ENCODE measurements around the gene FMN2.

The FMN2 gene

GRCh38 chr1:240164742-240165141, 73.1 kb downstream of the FMN2 start:
- no peak overlapping the region for H2BK120ac ChIP-seq (ENCODE audit: low read depth, low read length)
- H3K56ac ChIP-seq (ENCODE audit: low read length): no peak overlapping the region

GRCh38 chr1:240169188-240169587, 77.5 kb downstream of the FMN2 start:
- no peak overlapping the region for H2BK120ac ChIP-seq (ENCODE audit: low read depth, low read length)

More at GRCh38 chr1:240164742-240165141, 73.1 kb downstream of the FMN2 start:
- H3K18ac ChIP-seq (ENCODE audit: low read length): no peak overlapping the region
- no peaks in the 10 kb centered on the region for H3K27me3 ChIP-seq (ENCODE audit: insufficient read depth, low read length, poor library complexity)
- no peak for DNase-seq
- no peak overlapping the region for H3K27ac ChIP-seq (ENCODE audit: low read depth, low read length)
- H3K79me1 ChIP-seq (ENCODE audit: low read length): no peaks in the 10 kb centered on the region
- no peak overlapping the region for H3K4me3 ChIP-seq (ENCODE audit: low read length)
- H2BK15ac ChIP-seq (replicated peaks; ENCODE audit: low read depth): no peak overlapping the region
- H3K23ac ChIP-seq (ENCODE audit: low read length): no peak overlapping the region
- H2BK5ac ChIP-seq (ENCODE audit: low read length): no peak overlapping the region
- H3K4me2 ChIP-seq (ENCODE audit: low read length): no peak overlapping the region
- no peaks in the 10 kb centered on the region for H3K36me3 ChIP-seq (ENCODE audit: control insufficient read depth, insufficient read depth, low read length)
- no peak overlapping the region for H4K8ac ChIP-seq (ENCODE audit: low read depth, low read length)
- H2AK5ac ChIP-seq (ENCODE audit: low read length): no peak overlapping the region
- H3K4me1 ChIP-seq (ENCODE audit: control insufficient read depth, low read depth, low read length): no peaks in the 10 kb centered on the region
- H3K79me2 ChIP-seq (ENCODE audit: control insufficient read depth, insufficient read depth, low read length): no peaks in the 10 kb centered on the region
- H3K9ac ChIP-seq (ENCODE audit: low read length): no peak overlapping the region
- H4K5ac ChIP-seq (ENCODE audit: low read length): no peak overlapping the region
- H3K4ac ChIP-seq (ENCODE audit: low read depth, low read length): no peak overlapping the region

GRCh38 chr1:240170266-240170665, 78.6 kb downstream of the FMN2 start:
- Histone ChIP-seq H4K8ac (ENCODE audit: low read depth, low read length) (no peak overlapping the region), H2BK15ac (replicated peaks; ENCODE audit: low read depth) (no peak overlapping the region), H3K36me3 (ENCODE audit: control insufficient read depth, insufficient read depth, low read length) (no peaks in the 10 kb centered on the region), H3K23ac (ENCODE audit: low read length) (no peak overlapping the region), H2BK120ac (ENCODE audit: low read depth, low read length) (no peak overlapping the region), H3K4ac (ENCODE audit: low read depth, low read length) (no peak overlapping the region), H3K4me1 (ENCODE audit: control insufficient read depth, low read depth, low read length) (no peaks in the 10 kb centered on the region), H3K4me3 (ENCODE audit: low read length) (no peak overlapping the region), H3K27me3 (ENCODE audit: insufficient read depth, low read length, poor library complexity) (no peaks in the 10 kb centered on the region), H2BK5ac (ENCODE audit: low read length) (no peak overlapping the region), H3K79me1 (ENCODE audit: low read length) (no peaks in the 10 kb centered on the region), H2AK5ac (ENCODE audit: low read length) (no peak overlapping the region), H3K9ac (ENCODE audit: low read length) (no peak overlapping the region), H3K27ac (ENCODE audit: low read depth, low read length) (no peak overlapping the region), H3K56ac (ENCODE audit: low read length) (no peak overlapping the region), H3K79me2 (ENCODE audit: control insufficient read depth, insufficient read depth, low read length) (no peaks in the 10 kb centered on the region), H4K5ac (ENCODE audit: low read length) (no peak overlapping the region), H3K4me2 (ENCODE audit: low read length) (no peak overlapping the region), H3K18ac (ENCODE audit: low read length) (no peak overlapping the region)
- no CpG with 5 or more reads among the region's 2 CpGs for WGBS (ENCODE audit: extremely low coverage, insufficient coverage, low lambda C conversion rate)
- no peak for DNase-seq

More at GRCh38 chr1:240169188-240169587, 77.5 kb downstream of the FMN2 start:
- H2BK15ac ChIP-seq (replicated peaks; ENCODE audit: low read depth): no peak overlapping the region
- no peaks in the 10 kb centered on the region for H3K79me1 ChIP-seq (ENCODE audit: low read length)
- H2AK5ac ChIP-seq (ENCODE audit: low read length): no peak overlapping the region
- DNase-seq: peak; percentile 33
- H4K5ac ChIP-seq (ENCODE audit: low read length): no peak overlapping the region
- H3K36me3 ChIP-seq (ENCODE audit: control insufficient read depth, insufficient read depth, low read length): no peaks in the 10 kb centered on the region
- no peaks in the 10 kb centered on the region for H3K4me1 ChIP-seq (ENCODE audit: control insufficient read depth, low read depth, low read length)
- H3K27ac ChIP-seq (ENCODE audit: low read depth, low read length): no peak overlapping the region
- no peak overlapping the region for H3K4ac ChIP-seq (ENCODE audit: low read depth, low read length)
- no peaks in the 10 kb centered on the region for H3K79me2 ChIP-seq (ENCODE audit: control insufficient read depth, insufficient read depth, low read length)
- H3K18ac ChIP-seq (ENCODE audit: low read length): no peak overlapping the region
- WGBS (ENCODE audit: extremely low coverage, insufficient coverage, low lambda C conversion rate): no CpG with 5 or more reads among the region's 7 CpGs
- no peak overlapping the region for H3K4me2 ChIP-seq (ENCODE audit: low read length)
- no peak overlapping the region for H3K56ac ChIP-seq (ENCODE audit: low read length)
- H2BK5ac ChIP-seq (ENCODE audit: low read length): no peak overlapping the region
- H3K4me3 ChIP-seq (ENCODE audit: low read length): no peak overlapping the region
- no peak overlapping the region for H4K8ac ChIP-seq (ENCODE audit: low read depth, low read length)
- H3K27me3 ChIP-seq (ENCODE audit: insufficient read depth, low read length, poor library complexity): no peaks in the 10 kb centered on the region
- H3K23ac ChIP-seq (ENCODE audit: low read length): no peak overlapping the region
- no peak overlapping the region for H3K9ac ChIP-seq (ENCODE audit: low read length)

GRCh38 chr1:240170806-240171205, 79.1 kb downstream of the FMN2 start:
- Histone ChIP-seq H4K8ac (ENCODE audit: low read depth, low read length) (no peak overlapping the region), H3K36me3 (ENCODE audit: control insufficient read depth, insufficient read depth, low read length) (no peaks in the 10 kb centered on the region), H3K79me1 (ENCODE audit: low read length) (no peaks in the 10 kb centered on the region), H2AK5ac (ENCODE audit: low read length) (no peak overlapping the region), H3K27ac (ENCODE audit: low read depth, low read length) (no peak overlapping the region), H2BK5ac (ENCODE audit: low read length) (no peak overlapping the region), H2BK120ac (ENCODE audit: low read depth, low read length) (no peak overlapping the region), H3K79me2 (ENCODE audit: control insufficient read depth, insufficient read depth, low read length) (no peaks in the 10 kb centered on the region), H3K56ac (ENCODE audit: low read length) (no peak overlapping the region), H3K4me3 (ENCODE audit: low read length) (no peak overlapping the region), H2BK15ac (replicated peaks; ENCODE audit: low read depth) (no peak overlapping the region), H3K23ac (ENCODE audit: low read length) (no peak overlapping the region), H4K5ac (ENCODE audit: low read length) (no peak overlapping the region), H3K4me2 (ENCODE audit: low read length) (no peak overlapping the region), H3K18ac (ENCODE audit: low read length) (no peak overlapping the region), H3K9ac (ENCODE audit: low read length) (no peak overlapping the region), H3K27me3 (ENCODE audit: insufficient read depth, low read length, poor library complexity) (no peaks in the 10 kb centered on the region), H3K4ac (ENCODE audit: low read depth, low read length) (no peak overlapping the region), H3K4me1 (ENCODE audit: control insufficient read depth, low read depth, low read length) (no peaks in the 10 kb centered on the region)
- no CpG with 5 or more reads among the region's 6 CpGs for WGBS (ENCODE audit: extremely low coverage, insufficient coverage, low lambda C conversion rate)
- DNase-seq: no peak

- WGBS (ENCODE audit: extremely low coverage, insufficient coverage, low lambda C conversion rate): no CpG with 5 or more reads among the region's 2 CpGs
Measured at GRCh38 chr1:240171907-240172306, 80.2 kb downstream of the FMN2 start.

GRCh38 chr1:240173836-240174235, 82.2 kb downstream of the FMN2 start:
- no peak overlapping the region for H2BK15ac ChIP-seq (replicated peaks; ENCODE audit: low read depth)
- no peak overlapping the region for H3K4me2 ChIP-seq (ENCODE audit: low read length)
- no peaks in the 10 kb centered on the region for H3K79me1 ChIP-seq (ENCODE audit: low read length)
- H2BK120ac ChIP-seq (ENCODE audit: low read depth, low read length): no peak overlapping the region
- H4K5ac ChIP-seq (ENCODE audit: low read length): no peak overlapping the region
- no peak overlapping the region for H2AK5ac ChIP-seq (ENCODE audit: low read length)
- no peak overlapping the region for H3K9ac ChIP-seq (ENCODE audit: low read length)
- no peak overlapping the region for H4K8ac ChIP-seq (ENCODE audit: low read depth, low read length)
- no peak for DNase-seq
- no peak overlapping the region for H3K27ac ChIP-seq (ENCODE audit: low read depth, low read length)
- no peaks in the 10 kb centered on the region for H3K27me3 ChIP-seq (ENCODE audit: insufficient read depth, low read length, poor library complexity)
- no peaks in the 10 kb centered on the region for H3K79me2 ChIP-seq (ENCODE audit: control insufficient read depth, insufficient read depth, low read length)
- H3K4me1 ChIP-seq (ENCODE audit: control insufficient read depth, low read depth, low read length): no peaks in the 10 kb centered on the region
- no peak overlapping the region for H3K4me3 ChIP-seq (ENCODE audit: low read length)
- no peak overlapping the region for H2BK5ac ChIP-seq (ENCODE audit: low read length)
- WGBS (ENCODE audit: extremely low coverage, insufficient coverage, low lambda C conversion rate): no CpG with 5 or more reads among the region's 1 CpG
- no peaks in the 10 kb centered on the region for H3K36me3 ChIP-seq (ENCODE audit: control insufficient read depth, insufficient read depth, low read length)
- no peak overlapping the region for H3K18ac ChIP-seq (ENCODE audit: low read length)
- no peak overlapping the region for H3K23ac ChIP-seq (ENCODE audit: low read length)
- no peak overlapping the region for H3K56ac ChIP-seq (ENCODE audit: low read length)
- no peak overlapping the region for H3K4ac ChIP-seq (ENCODE audit: low read depth, low read length)

More at GRCh38 chr1:240171907-240172306, 80.2 kb downstream of the FMN2 start:
- Histone ChIP-seq H2AK5ac (ENCODE audit: low read length) (no peak overlapping the region), H3K9ac (ENCODE audit: low read length) (no peak overlapping the region), H2BK5ac (ENCODE audit: low read length) (no peak overlapping the region), H2BK15ac (replicated peaks; ENCODE audit: low read depth) (no peak overlapping the region), H3K4me2 (ENCODE audit: low read length) (no peak overlapping the region), H4K5ac (ENCODE audit: low read length) (no peak overlapping the region), H4K8ac (ENCODE audit: low read depth, low read length) (no peak overlapping the region), H3K18ac (ENCODE audit: low read length) (no peak overlapping the region), H3K4me3 (ENCODE audit: low read length) (no peak overlapping the region), H3K79me2 (ENCODE audit: control insufficient read depth, insufficient read depth, low read length) (no peaks in the 10 kb centered on the region), H3K4me1 (ENCODE audit: control insufficient read depth, low read depth, low read length) (no peaks in the 10 kb centered on the region), H3K56ac (ENCODE audit: low read length) (no peak overlapping the region), H3K36me3 (ENCODE audit: control insufficient read depth, insufficient read depth, low read length) (no peaks in the 10 kb centered on the region), H3K27ac (ENCODE audit: low read depth, low read length) (no peak overlapping the region), H3K4ac (ENCODE audit: low read depth, low read length) (no peak overlapping the region), H2BK120ac (ENCODE audit: low read depth, low read length) (no peak overlapping the region), H3K79me1 (ENCODE audit: low read length) (no peaks in the 10 kb centered on the region), H3K27me3 (ENCODE audit: insufficient read depth, low read length, poor library complexity) (no peaks in the 10 kb centered on the region), H3K23ac (ENCODE audit: low read length) (no peak overlapping the region)
- DNase-seq: no peak

All from mesendoderm (in vitro differentiated cells).